Brain microvascular endothelial cell (primary cell): Measurements from ENCODE around the gene SLC45A1.

Experiments used
- DNase-seq: peaks from one replicate; pipeline ENCODE4 v3.0.0-alpha.2; 2020
- H3K27ac ChIP-seq: fragments of 250-450 bp; sonication (Bioruptor Pico); 2 replicates; pipeline ENCODE4 v1.5.1; 2020; ENCODE audit warnings: mild to moderate bottlenecking, moderate library complexity
- H3K27me3 ChIP-seq: fragments of 250-450 bp; sonication (Bioruptor Pico); replicated peaks from 2 replicates; pipeline ENCODE4 v1.5.1; 2020; ENCODE audit warnings: mild to moderate bottlenecking
- H3K36me3 ChIP-seq: fragments of 250-450 bp; sonication (Bioruptor Pico); replicated peaks from 2 replicates; pipeline ENCODE4 v1.5.1; 2020; ENCODE audit warnings: mild to moderate bottlenecking
- H3K4me3 ChIP-seq: 2 replicates; pipeline ENCODE4 v1.5.1; 2011; ENCODE audit warnings: low read depth, mild to moderate bottlenecking, control low read depth, low read length, moderate library complexity
- CTCF ChIP-seq: IDR thresholded peaks from 2 replicates; pipeline ENCODE4 v1.5.1; 2011; ENCODE audit warnings: low read depth, mild to moderate bottlenecking, moderate library complexity, low read length, control low read depth, inconsistent platforms; ENCODE audit errors: missing control alignments
- in situ Hi-C: cut with HindIII; loops from 2 replicates; pipeline ENCODE4 v1.10.0; 2017; ENCODE audit warnings: low sequenced_read_pairs, low pct_ligation_motif_present

Gene SLC45A1

GRCh38 chr1:8281843-8282509 lies 35.9 kb upstream of the SLC45A1 start:
- Histone ChIP-seq H3K27ac (no peak overlapping the region), H3K27me3 (no peaks in the 10 kb centered on the region), H3K4me3 (no peak overlapping the region), H3K36me3 (no peaks in the 10 kb centered on the region)
- DNase-seq = no peak
- no peak for TF ChIP-seq CTCF
- in situ Hi-C loops = no loop called here

DNA sequence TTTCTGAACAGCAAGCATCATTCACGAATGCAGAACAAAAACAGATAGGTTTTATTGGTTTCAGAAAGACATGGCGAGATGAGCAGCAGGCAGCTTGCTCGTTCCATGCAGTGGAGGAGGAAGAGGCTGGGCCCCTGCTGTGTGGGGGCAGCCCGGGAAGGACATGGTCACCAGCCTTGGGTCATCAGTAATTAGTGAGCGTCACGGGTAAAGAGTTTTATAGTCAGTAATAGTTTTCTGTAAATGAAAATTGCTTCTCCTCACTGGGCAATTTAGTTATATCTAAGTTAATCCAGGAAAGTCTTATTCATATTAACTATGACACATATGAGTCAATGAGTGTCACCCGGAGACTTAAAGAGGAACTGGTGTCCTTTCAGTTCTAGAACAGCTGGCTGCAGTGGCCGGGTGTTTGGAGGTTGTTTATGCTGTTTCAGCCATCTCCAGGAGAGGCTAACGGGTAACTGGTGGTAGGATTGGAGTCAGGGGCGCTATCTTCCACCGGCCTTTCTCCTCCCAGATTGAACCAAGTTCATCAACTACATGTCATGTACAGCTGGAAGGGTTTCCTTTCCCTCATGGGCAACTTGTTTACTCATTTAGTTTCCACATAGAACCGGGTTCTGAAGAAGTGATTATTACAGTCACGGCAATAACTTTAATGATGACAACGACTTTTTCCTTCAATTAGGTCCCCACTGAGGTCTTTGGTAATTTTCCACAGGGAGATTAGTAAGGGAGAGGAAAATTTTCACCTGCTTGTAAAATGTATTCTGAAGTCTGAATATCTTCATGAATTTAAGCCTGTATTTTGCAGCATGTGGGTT lies 34.6 kb upstream of the SLC45A1 start:
- Histone ChIP-seq H3K27me3 (no peaks in the 10 kb centered on the region), H3K4me3 (no peak overlapping the region), H3K36me3 (no peaks in the 10 kb centered on the region), H3K27ac (no peak overlapping the region)
- no peak for DNase-seq
- no peak for TF ChIP-seq CTCF
- in situ Hi-C loops = no loop called here

GRCh38 chr1:8284127-8284526 lies 33.8 kb upstream of the SLC45A1 start:
- Histone ChIP-seq H3K27me3 (no peaks in the 10 kb centered on the region), H3K27ac (no peak overlapping the region), H3K4me3 (no peak overlapping the region), H3K36me3 (no peaks in the 10 kb centered on the region)
- in situ Hi-C loops = no loop called here
- peak; percentile 47 for DNase-seq
- no peak for TF ChIP-seq CTCF

- no peak for TF ChIP-seq CTCF
- no peak overlapping the region for H3K4me3 ChIP-seq
- no peak overlapping the region for H3K27ac ChIP-seq
- DNase-seq = no peak
- H3K27me3 ChIP-seq = no peaks in the 10 kb centered on the region
- in situ Hi-C loops = no loop called here
- H3K36me3 ChIP-seq = no peaks in the 10 kb centered on the region
These were observed 32.8 kb upstream of the SLC45A1 start for GRCh38 chr1:8285103-8285502.

GRCh38 chr1:8285965-8286364 lies 31.9 kb upstream of the SLC45A1 start:
- H3K4me3 ChIP-seq = no peak overlapping the region
- H3K36me3 ChIP-seq = no peaks in the 10 kb centered on the region
- no peaks in the 10 kb centered on the region for H3K27me3 ChIP-seq
- TF ChIP-seq CTCF = no peak
- in situ Hi-C loops = no loop called here
- no peak overlapping the region for H3K27ac ChIP-seq
- no peak for DNase-seq
